OCI-LY1 (cell line): ENCODE data around the gene TAS1R2.

Source experiments
- H2AFZ ChIP-seq: fragments of 200-600 bp; sonication (generic), shearing (Covaris generic); 2 replicates; pipeline ENCODE4 v1.6.0; 2014; ENCODE audit warnings: antibody characterized with exemption, mild to moderate bottlenecking, low read length
- H3F3A ChIP-seq: fragments of 200-600 bp; sonication (generic), shearing (Covaris generic); 2 replicates; pipeline ENCODE4 v1.6.0; 2014; ENCODE audit warnings: mild to moderate bottlenecking, antibody characterized with exemption, low read length, moderate library complexity; ENCODE audit not compliant: insufficient read depth
- H3K27ac ChIP-seq: fragments of 200-600 bp; sonication (generic); 2 replicates; pipeline ENCODE4 v1.5.1; 2014; ENCODE audit warnings: low read length, mixed run types, mild to moderate bottlenecking, low read depth; ENCODE audit not compliant: poor library complexity, severe bottlenecking
- H3K27me3 ChIP-seq: fragments of 200-600 bp; sonication (generic); 2 replicates; pipeline ENCODE4 v1.6.0; 2014; ENCODE audit warnings: antibody characterized with exemption, mild to moderate bottlenecking, low read length, moderate library complexity; ENCODE audit not compliant: insufficient read depth
- H3K36me3 ChIP-seq: fragments of 200-600 bp; sonication (generic); 2 replicates; pipeline ENCODE4 v1.6.1; 2014; ENCODE audit warnings: mild to moderate bottlenecking, antibody characterized with exemption, low read length, moderate library complexity, mixed read lengths; ENCODE audit not compliant: insufficient read depth
- H3K4me1 ChIP-seq: fragments of 200-600 bp; sonication (generic); 2 replicates; pipeline ENCODE4 v1.5.1; 2014; ENCODE audit warnings: mild to moderate bottlenecking, low read length, moderate library complexity; ENCODE audit not compliant: insufficient read depth, severe bottlenecking
- H3K4me2 ChIP-seq: fragments of 200-600 bp; sonication (generic), shearing (Covaris generic); 2 replicates; pipeline ENCODE4 v1.6.1; 2014; ENCODE audit warnings: low read length
- H3K4me3 ChIP-seq: fragments of 200-600 bp; sonication (generic); 2 replicates; pipeline ENCODE4 v1.5.1; 2014; ENCODE audit warnings: low read length, low read depth, mild to moderate bottlenecking, mixed read lengths; ENCODE audit not compliant: poor library complexity, severe bottlenecking
- H3K79me2 ChIP-seq: fragments of 200-600 bp; shearing (Covaris generic); 2 replicates; pipeline ENCODE4 v1.6.1; 2016; ENCODE audit warnings: mixed run types, low read length, mixed read lengths; ENCODE audit not compliant: insufficient read depth
- H3K9ac ChIP-seq: fragments of 200-600 bp; sonication (generic), shearing (Covaris generic); 2 replicates; pipeline ENCODE4 v1.6.1; 2014; ENCODE audit warnings: mild to moderate bottlenecking, low read length, mixed read lengths
- H3K9me2 ChIP-seq: fragments of 200-600 bp; sonication (generic), shearing (Covaris generic); 2 replicates; pipeline ENCODE4 v1.6.1; 2014; ENCODE audit warnings: low read depth, mild to moderate bottlenecking, low read length, mixed read lengths
- H3K9me3 ChIP-seq: fragments of 200-600 bp; shearing (Covaris generic); 2 replicates; pipeline ENCODE4 v1.6.1; 2014; ENCODE audit warnings: low read length, mixed read lengths
- H4K20me1 ChIP-seq: fragments of 200-600 bp; sonication (generic), shearing (Covaris generic); 2 replicates; pipeline ENCODE4 v1.6.0; 2016; ENCODE audit warnings: mild to moderate bottlenecking, low read length; ENCODE audit not compliant: insufficient read depth
- CTCF ChIP-seq: fragments of 200-600 bp; sonication (generic), shearing (Covaris generic); IDR thresholded peaks from 2 replicates; pipeline ENCODE4 v1.5.1; 2017; ENCODE audit warnings: mild to moderate bottlenecking, antibody characterized with exemption, low read length, moderate library complexity, mixed read lengths
- EZH2 ChIP-seq: fragments of 200-600 bp; sonication (generic), shearing (Covaris generic); IDR thresholded peaks from 2 replicates; pipeline ENCODE4 v1.8.0; 2017; ENCODE audit warnings: borderline replicate concordance, mixed run types, mild to moderate bottlenecking, antibody characterized with exemption, low read length, moderate library complexity, mixed read lengths

The TAS1R2 gene

DNA sequence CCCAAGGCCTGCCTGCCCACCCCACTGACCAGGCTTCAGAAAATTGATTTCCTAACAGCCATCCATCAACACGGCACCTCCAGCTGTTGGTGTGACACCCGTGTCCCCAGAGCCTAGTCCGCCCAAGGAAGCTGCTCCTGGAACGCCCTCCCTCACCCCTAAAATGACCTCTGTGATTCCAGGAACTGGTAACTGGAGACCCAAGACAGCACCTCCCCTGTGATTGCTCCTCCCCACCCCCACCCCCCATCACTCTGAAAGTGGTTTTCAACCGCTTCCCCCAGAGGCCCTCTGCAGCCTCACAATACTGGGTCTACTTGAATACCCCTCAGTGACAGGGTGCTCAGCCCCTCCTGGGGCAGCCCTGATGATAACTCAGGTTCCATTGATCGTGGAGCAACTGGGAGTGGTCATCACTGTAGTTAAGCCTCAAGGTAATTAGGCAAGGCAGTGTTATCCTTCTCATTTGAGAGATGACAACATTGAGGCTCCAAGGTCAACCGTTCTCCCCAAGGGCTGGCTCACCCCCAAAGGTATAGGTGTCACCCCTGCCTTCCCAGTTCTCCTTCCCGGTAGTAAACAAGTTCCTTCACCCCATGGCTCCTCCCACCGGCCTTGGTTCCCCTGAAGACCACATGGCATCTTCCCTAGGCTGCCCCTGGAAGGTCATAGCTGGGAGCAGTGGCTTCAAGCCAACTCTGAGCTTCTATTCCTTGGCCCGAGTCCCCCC, 52.0 kb downstream of the TAS1R2 start:
- H4K20me1 ChIP-seq, result no peaks in the 10 kb centered on the region
- no peak overlapping the region for H3K4me2 ChIP-seq
- H2AFZ ChIP-seq, result no peak overlapping the region
- no peaks in the 10 kb centered on the region for H3K36me3 ChIP-seq
- no peak overlapping the region for H3K4me3 ChIP-seq
- TF ChIP-seq CTCF (no peak), EZH2 (no peak)
- H3K79me2 ChIP-seq, result no peaks in the 10 kb centered on the region
- no peaks in the 10 kb centered on the region for H3F3A ChIP-seq
- H3K9me3 ChIP-seq, result no peaks in the 10 kb centered on the region
- no peaks in the 10 kb centered on the region for H3K27me3 ChIP-seq
- no peaks in the 10 kb centered on the region for H3K9me2 ChIP-seq
- no peak overlapping the region for H3K27ac ChIP-seq
- no peaks in the 10 kb centered on the region for H3K4me1 ChIP-seq
- H3K9ac ChIP-seq, result no peak overlapping the region

DNA sequence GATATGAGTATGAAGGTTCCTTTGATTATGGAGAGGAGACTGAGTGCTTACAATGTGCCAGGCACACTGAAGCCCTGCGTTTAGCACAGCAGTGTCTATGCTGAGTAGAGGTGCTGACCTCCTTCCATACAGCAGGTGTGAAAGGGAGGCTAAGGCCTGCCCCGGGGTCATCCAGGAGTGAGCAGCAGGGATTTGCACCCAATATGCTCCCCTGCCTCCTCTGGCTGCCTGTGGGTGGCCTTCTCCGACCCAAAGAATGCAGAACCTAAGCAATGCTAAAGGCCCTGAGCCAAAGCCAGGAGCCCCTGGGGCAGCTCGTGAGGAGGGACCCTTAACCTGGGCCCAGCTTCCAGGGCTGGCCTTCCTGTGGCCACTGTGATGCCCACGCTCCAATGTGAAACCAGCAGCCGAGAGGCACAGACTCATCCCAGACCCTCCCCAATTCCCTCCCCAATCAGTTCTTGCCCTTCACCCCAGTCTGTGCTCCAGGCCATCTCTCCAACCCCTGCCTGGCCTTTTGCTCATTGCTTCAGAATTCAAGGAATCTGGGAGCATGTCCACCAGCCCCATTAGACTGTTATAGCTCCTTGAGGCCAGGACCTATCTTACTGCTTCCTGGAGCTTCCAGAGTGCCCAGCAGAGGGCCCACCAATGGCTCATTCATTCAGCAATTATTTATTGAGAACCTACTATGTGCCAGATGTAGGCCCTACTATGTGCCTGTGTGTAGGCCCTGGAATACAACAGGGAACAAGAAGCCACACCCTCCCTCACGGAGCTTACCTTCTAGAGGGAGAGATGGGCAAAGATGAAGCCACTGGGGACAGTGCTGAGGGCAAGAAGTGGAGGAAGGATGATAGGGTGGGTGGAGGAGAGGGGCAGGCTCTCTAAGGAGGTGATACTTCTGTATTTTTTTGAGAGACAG, 53.3 kb downstream of the TAS1R2 start:
- no peak for TF ChIP-seq CTCF
- no peak for TF ChIP-seq EZH2
- Histone ChIP-seq H3K9ac (no peak overlapping the region), H3K4me1 (no peaks in the 10 kb centered on the region), H3K4me3 (no peak overlapping the region), H3K9me3 (no peaks in the 10 kb centered on the region), H3K27me3 (no peaks in the 10 kb centered on the region), H2AFZ (no peak overlapping the region), H3K27ac (no peak overlapping the region), H3F3A (no peaks in the 10 kb centered on the region), H3K4me2 (no peak overlapping the region), H3K9me2 (no peaks in the 10 kb centered on the region), H4K20me1 (no peaks in the 10 kb centered on the region), H3K79me2 (no peaks in the 10 kb centered on the region), H3K36me3 (no peaks in the 10 kb centered on the region)

DNA sequence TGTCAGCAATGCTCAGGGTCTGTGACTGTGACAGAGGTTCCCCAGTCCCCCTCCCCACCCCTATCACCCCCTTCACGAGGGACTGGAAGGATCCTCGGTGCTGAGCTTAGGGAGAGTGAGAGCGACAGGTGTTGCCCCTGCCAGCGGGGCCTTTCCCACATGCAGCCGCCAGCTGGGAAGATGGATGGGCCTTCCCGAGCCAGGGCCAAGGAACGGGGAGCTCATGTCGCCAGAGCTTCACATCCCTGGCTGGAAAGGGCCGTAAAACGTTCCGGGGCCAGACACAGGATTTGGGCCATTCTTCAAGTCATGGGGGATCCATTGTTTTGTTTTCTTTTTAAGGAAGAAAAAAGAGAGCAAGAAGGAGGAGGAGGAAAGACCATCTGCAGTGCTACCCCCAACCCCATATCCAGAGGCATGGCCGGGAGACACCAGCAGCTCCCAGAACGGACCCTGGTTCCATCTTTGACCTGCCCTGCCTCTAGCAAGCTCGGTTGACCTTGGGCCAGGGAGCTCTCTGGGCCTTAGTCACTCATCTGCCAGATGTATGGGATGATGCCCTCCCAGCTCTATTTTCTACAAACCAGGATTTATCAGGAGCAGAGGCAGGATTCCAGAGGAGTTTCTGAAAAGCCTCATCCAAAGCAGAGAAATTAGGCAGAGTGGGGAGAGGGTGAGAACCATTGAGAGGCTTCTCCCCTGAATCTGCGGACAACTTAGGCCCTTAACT, 54.1 kb downstream of the TAS1R2 start:
- Histone ChIP-seq H3K9me3 (no peaks in the 10 kb centered on the region), H3K4me2 (no peak overlapping the region), H2AFZ (no peak overlapping the region), H3K79me2 (no peaks in the 10 kb centered on the region), H3K27me3 (no peaks in the 10 kb centered on the region), H3K4me1 (no peaks in the 10 kb centered on the region), H4K20me1 (no peaks in the 10 kb centered on the region), H3K27ac (no peak overlapping the region), H3K4me3 (no peak overlapping the region), H3K9me2 (no peaks in the 10 kb centered on the region), H3K36me3 (no peaks in the 10 kb centered on the region), H3F3A (no peaks in the 10 kb centered on the region), H3K9ac (no peak overlapping the region)
- TF ChIP-seq EZH2 (no peak), CTCF (no peak)
